ENCODE measurements around the gene CAPN15.

The CAPN15 gene

DNA sequence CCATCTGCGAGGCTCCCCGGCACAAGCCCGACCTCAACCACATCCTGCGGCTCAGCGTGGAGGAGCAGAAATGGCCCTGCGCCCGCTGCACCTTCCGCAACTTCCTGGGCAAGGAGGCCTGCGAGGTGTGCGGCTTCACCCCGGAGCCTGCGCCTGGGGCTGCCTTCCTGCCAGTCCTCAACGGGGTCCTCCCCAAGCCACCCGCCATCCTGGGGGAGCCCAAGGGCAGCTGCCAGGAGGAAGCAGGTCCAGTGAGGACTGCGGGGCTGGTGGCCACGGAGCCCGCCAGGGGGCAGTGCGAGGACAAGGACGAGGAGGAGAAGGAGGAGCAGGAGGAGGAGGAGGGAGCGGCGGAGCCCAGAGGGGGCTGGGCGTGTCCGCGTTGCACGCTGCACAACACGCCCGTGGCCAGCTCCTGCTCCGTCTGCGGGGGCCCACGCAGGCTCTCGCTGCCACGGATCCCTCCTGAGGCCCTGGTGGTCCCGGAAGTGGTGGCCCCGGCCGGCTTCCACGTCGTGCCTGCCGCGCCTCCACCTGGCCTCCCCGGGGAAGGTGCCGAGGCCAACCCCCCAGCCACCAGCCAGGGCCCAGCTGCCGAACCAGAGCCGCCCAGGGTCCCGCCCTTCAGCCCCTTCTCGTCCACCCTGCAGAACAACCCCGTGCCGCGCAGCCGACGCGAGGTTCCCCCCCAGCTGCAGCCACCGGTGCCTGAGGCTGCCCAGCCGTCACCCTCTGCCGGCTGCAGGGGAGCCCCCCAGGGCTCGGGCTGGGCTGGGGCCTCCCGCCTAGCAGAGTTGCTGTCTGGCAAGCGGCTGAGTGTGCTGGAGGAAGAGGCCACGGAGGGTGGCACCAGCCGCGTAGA is 19.6 kb downstream of the CAPN15 start:
- H3K4me3 ChIP-seq (ENCODE audit: low read depth, low read length) = no peak overlapping the region
- TF ChIP-seq, protein P1, sequence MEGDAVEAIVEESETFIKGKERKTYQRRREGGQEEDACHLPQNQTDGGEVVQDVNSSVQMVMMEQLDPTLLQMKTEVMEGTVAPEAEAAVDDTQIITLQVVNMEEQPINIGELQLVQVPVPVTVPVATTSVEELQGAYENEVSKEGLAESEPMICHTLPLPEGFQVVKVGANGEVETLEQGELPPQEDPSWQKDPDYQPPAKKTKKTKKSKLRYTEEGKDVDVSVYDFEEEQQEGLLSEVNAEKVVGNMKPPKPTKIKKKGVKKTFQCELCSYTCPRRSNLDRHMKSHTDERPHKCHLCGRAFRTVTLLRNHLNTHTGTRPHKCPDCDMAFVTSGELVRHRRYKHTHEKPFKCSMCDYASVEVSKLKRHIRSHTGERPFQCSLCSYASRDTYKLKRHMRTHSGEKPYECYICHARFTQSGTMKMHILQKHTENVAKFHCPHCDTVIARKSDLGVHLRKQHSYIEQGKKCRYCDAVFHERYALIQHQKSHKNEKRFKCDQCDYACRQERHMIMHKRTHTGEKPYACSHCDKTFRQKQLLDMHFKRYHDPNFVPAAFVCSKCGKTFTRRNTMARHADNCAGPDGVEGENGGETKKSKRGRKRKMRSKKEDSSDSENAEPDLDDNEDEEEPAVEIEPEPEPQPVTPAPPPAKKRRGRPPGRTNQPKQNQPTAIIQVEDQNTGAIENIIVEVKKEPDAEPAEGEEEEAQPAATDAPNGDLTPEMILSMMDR (IDR thresholded peaks at IDR 0.05; ENCODE audit: low read depth, low read length) = no peak

DNA sequence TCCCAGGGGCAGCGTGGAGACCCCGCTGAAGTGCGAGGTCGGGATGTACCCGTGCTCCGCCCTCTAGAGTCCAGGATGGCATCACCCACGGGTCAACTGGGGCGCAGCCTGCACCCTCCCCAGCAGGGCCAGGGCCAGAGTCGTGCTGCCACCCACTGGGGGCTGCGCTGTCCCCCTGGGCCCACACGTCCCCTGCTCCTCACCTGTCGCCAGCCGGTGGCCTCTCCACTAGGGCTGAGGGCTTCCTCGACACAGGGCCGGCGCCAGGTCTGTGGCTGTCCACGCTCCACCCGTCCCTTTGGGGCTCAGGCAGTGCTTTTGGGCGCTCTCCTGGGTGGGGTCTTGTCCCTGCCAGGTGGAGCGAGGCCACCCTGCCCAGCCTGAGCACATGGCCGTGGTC is 21.1 kb downstream of the CAPN15 start:
- TF ChIP-seq, protein P1 (IDR thresholded peaks at IDR 0.05; ENCODE audit: low read depth, low read length) = no peak
- no peak overlapping the region for H3K4me3 ChIP-seq (ENCODE audit: low read depth, low read length)

DNA sequence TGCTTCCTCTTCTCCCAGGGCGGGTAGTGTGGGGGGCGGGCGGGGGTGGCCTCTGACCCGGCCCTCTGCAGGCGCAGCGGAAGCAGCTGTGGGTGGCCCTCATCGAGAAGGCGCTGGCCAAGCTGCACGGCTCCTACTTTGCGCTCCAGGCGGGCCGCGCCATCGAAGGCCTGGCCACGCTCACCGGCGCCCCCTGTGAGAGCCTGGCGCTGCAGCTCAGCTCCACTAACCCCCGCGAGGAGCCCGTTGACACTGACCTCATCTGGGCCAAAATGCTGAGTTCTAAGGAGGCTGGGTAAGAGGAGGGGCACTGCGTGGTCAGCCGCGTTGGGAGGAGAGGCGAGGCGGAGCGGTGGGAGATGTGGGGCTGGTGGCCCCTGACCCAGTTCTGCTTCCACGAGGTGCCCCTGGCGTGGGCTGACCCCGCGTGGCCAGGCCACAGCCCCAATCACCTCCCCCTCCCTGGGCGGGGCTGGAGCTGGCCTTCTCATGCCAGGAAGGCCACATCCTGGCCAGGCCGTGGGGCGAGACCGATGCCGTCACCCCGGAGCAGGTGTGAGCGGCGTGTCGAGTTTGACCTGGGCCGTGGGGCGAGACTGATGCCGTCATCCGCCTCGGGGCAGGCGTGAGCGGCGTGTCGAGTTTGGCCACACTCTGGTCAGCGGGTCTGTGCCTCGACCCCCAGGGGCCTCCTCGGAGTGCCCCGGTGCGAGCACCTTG is 22.2 kb downstream of the CAPN15 start:
- no peak overlapping the region for H3K4me3 ChIP-seq (ENCODE audit: low read depth, low read length)
- TF ChIP-seq, protein P1 (IDR thresholded peaks at IDR 0.05; ENCODE audit: low read depth, low read length) = no peak

DNA sequence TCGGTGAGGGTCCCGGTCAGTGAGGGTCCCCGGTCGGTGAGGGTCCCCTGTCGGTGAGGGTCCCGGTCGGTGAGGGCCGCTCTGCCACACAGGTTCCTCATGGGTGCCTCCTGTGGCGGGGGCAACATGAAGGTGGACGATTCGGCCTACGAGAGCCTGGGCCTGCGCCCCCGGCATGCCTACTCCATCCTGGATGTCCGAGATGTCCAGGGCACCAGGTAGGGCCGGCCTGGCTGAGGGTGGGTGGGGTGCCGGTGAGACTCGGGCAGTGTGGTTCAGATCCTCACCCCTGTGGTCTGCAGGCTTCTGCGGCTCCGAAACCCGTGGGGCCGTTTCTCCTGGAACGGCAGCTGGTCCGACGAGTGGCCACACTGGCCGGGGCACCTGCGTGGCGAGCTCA is 23.7 kb downstream of the CAPN15 start:
- TF ChIP-seq, protein P1 (IDR thresholded peaks at IDR 0.05; ENCODE audit: low read depth, low read length) = no peak
- no peak overlapping the region for H3K4me3 ChIP-seq (ENCODE audit: low read depth, low read length)

DNA sequence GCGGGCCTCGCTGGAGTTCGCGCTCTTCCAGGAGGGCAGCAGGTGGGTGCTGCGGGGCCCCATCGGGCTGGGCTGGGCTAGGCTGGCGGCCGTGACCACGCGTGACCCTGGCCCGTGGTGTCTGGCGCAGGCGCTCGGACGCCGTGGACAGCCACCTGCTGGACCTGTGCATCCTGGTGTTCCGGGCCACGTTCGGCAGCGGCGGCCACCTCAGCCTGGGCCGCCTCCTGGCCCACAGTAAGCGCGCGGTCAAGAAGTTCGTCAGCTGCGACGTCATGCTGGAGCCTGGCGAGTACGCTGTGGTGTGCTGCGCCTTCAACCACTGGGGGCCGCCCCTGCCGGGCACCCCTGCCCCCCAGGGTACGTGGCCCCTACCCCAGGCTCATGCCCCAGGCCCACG is 24.7 kb downstream of the CAPN15 start:
- H3K4me3 ChIP-seq (ENCODE audit: low read depth, low read length) = no peak overlapping the region
- TF ChIP-seq, protein P1 (IDR thresholded peaks at IDR 0.05; ENCODE audit: low read depth, low read length) = no peak

DNA sequence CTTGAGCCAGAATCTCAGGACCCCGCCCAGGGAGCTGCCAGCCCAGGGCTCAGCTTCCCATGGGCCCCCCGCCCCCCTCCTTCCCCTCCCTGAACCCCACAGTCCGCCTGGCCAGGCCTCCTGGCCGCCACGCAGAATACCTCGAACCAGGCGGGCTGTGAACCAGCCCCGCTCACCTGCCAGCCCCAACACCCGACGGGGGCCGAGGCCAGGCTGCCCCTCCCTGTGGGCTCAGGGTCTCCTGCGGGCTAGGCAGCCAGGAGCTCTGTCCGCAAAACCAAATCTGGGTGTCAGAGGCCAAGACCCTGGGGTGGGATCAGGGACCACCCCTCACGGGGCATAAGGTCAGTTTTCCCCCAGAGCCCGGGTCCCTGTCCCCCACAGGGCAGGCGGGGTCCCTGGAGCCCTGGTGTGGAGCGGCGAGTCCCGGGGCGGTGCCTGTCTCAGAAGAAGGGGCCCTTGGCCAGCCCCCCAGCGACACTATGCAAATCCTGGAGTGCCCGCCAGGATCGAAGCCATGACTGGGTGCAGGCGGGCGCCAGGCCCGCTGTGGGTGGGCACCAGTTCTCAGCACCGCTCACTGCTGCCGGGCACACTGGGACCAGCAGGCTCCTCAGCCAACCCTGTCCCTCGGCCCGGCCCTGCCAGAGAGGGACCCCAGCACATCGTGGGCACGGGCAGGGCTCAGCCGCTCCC is 26.2 kb downstream of the CAPN15 start:
- TF ChIP-seq, protein P1 (IDR thresholded peaks at IDR 0.05; ENCODE audit: low read depth, low read length) = no peak
- no peak overlapping the region for H3K4me3 ChIP-seq (ENCODE audit: low read depth, low read length)
